Keratinocyte (primary cell): ENCODE measurements around the gene MAML2. TPM values are rescaled to one million over a fixed set of nuclear protein-coding genes. Genes with fewer than 3 reads are reported as not detected.

Experiments used
- DNase-seq: peaks from one replicate; pipeline ENCODE4 v3.0.0-alpha.2; 2011; ENCODE audit warnings: low read depth, missing footprints, low spot score
- FAIRE-seq: peaks from 2 replicates; lab custom pipeline; 2011; peaks lifted over from hg19 to GRCh38; lab: Jason Lieb, UNC
- H2AFZ ChIP-seq: 2 replicates; pipeline ENCODE4 v1.6.0; 2012; ENCODE audit warnings: low read length, control low read depth, inconsistent platforms; ENCODE audit not compliant: control insufficient read depth
- H3K27ac ChIP-seq: 2 replicates; pipeline ENCODE4 v1.5.1; 2011; ENCODE audit warnings: low read length; ENCODE audit not compliant: control insufficient read depth, insufficient read depth
- H3K27me3 ChIP-seq: 3 replicates; pipeline ENCODE4 v1.6.0; 2011; ENCODE audit warnings: low read length; ENCODE audit not compliant: control insufficient read depth, insufficient read depth; ENCODE audit errors: extremely low read depth
- H3K36me3 ChIP-seq, 2 experiments: 2 replicates in 1 of 2; 3 replicates in 1 of 2; pipeline ENCODE4 v1.5.1; 2011; ENCODE audit warnings: low read length in 2 of 2, mild to moderate bottlenecking in 1 of 2; ENCODE audit not compliant: control insufficient read depth in 2 of 2, insufficient read depth in 2 of 2; ENCODE audit errors: extremely low read depth in 1 of 2
- H3K4me1 ChIP-seq: 3 replicates; pipeline ENCODE4 v1.5.1; 2011; ENCODE audit warnings: low read length; ENCODE audit not compliant: control insufficient read depth, insufficient read depth; ENCODE audit errors: extremely low read depth
- H3K4me2 ChIP-seq: 3 replicates; pipeline ENCODE4 v1.6.0; 2011; ENCODE audit warnings: low read depth, low read length; ENCODE audit not compliant: control insufficient read depth, insufficient read depth; ENCODE audit errors: extremely low read depth
- H3K4me3 ChIP-seq, 3 experiments: fragments of 200-600 bp in 1 of 3; sonication (generic) in 1 of 3; 2 replicates in 2 of 3; 3 replicates in 1 of 3; pipeline ENCODE4 v1.5.1; 2011 to 2016; ENCODE audit warnings: low read length in 3 of 3, mild to moderate bottlenecking in 3 of 3, control low read depth in 2 of 3, inconsistent platforms in 1 of 3, low read depth in 1 of 3, mixed read lengths in 1 of 3, mixed run types in 1 of 3, moderate library complexity in 1 of 3; ENCODE audit not compliant: control insufficient read depth in 2 of 3, insufficient read depth in 2 of 3; ENCODE audit errors: extremely low read depth in 1 of 3
- H3K79me2 ChIP-seq: 2 replicates; pipeline ENCODE4 v1.6.0; 2012; ENCODE audit warnings: low read length; ENCODE audit not compliant: control insufficient read depth, insufficient read depth
- H3K9ac ChIP-seq: 3 replicates; pipeline ENCODE4 v1.6.0; 2011; ENCODE audit warnings: low read length; ENCODE audit not compliant: control insufficient read depth, insufficient read depth; ENCODE audit errors: extremely low read depth
- H3K9me1 ChIP-seq: 3 replicates; pipeline ENCODE4 v1.6.0; 2011; ENCODE audit warnings: low read length; ENCODE audit not compliant: control insufficient read depth, insufficient read depth; ENCODE audit errors: extremely low read depth
- H3K9me3 ChIP-seq: 2 replicates; pipeline ENCODE4 v1.5.1; 2012; ENCODE audit warnings: low read depth, low read length; ENCODE audit not compliant: control insufficient read depth
- H4K20me1 ChIP-seq: 3 replicates; pipeline ENCODE4 v1.6.0; 2011; ENCODE audit warnings: low read length; ENCODE audit not compliant: control insufficient read depth, insufficient read depth; ENCODE audit errors: extremely low read depth
- CTCF ChIP-seq, 3 experiments: IDR thresholded peaks in 1 of 3; conservative IDR thresholded peaks in 1 of 3; optimal IDR thresholded peaks in 1 of 3; 2 replicates in 2 of 3; 3 replicates in 1 of 3; pipeline versions ENCODE3 to v1.5.1; 2011; ENCODE audit warnings: low read length in 3 of 3, mild to moderate bottlenecking in 3 of 3, moderate library complexity in 2 of 3, control low read depth in 1 of 3, inconsistent platforms in 1 of 3; ENCODE audit not compliant: insufficient read depth in 2 of 3; ENCODE audit errors: extremely low read depth in 1 of 3
- EZH2 ChIP-seq: IDR thresholded peaks from one replicate; pipeline ENCODE4 v1.6.1; 2012; ENCODE audit warnings: inconsistent platforms, mild to moderate bottlenecking, low read length, moderate library complexity
- dilution Hi-C: fragments of 300-500 bp; cut with MboI; formaldehyde crosslinking; loops from one replicate; pipeline ENCODE4 v1.7.0; 2020; ENCODE audit warnings: low sequenced_read_pairs; ENCODE audit not compliant: extremely low pct_ligation_motif_present
- polyA plus RNA-seq, 5 experiments: library from polyadenylated mRNA; depleted of rRNA in 3 of 5; stranded (reverse) in 3 of 5; stranded (forward) in 1 of 5; unstranded in 1 of 5; fragments of >200 nt; gene quantifications; 1 replicate in 1 of 5; 2 replicates in 3 of 5; 3 replicates in 1 of 5; pipeline versions ENCODE4 v1.2.1 to v1.2.3, GENCODE V29; 2011 to 2012; ENCODE audit warnings: missing spikeins in 2 of 5, low read depth in 1 of 5, low replicate concordance in 1 of 5

Gene MAML2
- polyA plus RNA-seq, 1 donor (not counting 4 experiments of a cell fraction or from before 2014, with no cell fraction given), result 4.2 TPM

- Histone ChIP-seq H3K4me2 (peak overlapping the region; percentile 76), H2AFZ (no peak overlapping the region), H3K36me3 (no peaks in the 10 kb centered on the region), H3K9me1 (no peaks in the 10 kb centered on the region), H4K20me1 (no peaks in the 10 kb centered on the region), H3K79me2 (no peaks in the 10 kb centered on the region), H3K4me1 (peaks cover 20% of the 10 kb centered on the region), H3K27ac (peak overlapping the region; percentile 82), H3K27me3 (no peaks in the 10 kb centered on the region), H3K4me3 (no peak overlapping the region), H3K9me3 (no peaks in the 10 kb centered on the region), H3K9ac (peak overlapping the region; percentile 71)
- dilution Hi-C loops, result no loop called here
- DNase-seq (no peak), FAIRE-seq (peak; percentile 39)
- TF ChIP-seq CTCF (optimal IDR thresholded peaks at IDR 0.05 in 1 of 3, IDR thresholded peaks at IDR 0.05 in 1 of 3, conservative IDR thresholded peaks at IDR 0.05 in 1 of 3; ENCODE audit: extremely low read depth in 1 of 3, insufficient read depth in 2 of 3, low read length in 3 of 3) (no peak), EZH2 (no peak)
Measured at GRCh38 chr11:96038046-96038445, 304.9 kb downstream of the MAML2 start.

GRCh38 chr11:96037405-96037949 is 305.5 kb downstream of the MAML2 start:
- FAIRE-seq, result peak; percentile 67
- peak overlapping the region in 2 of 3 experiments; percentile 44 to 48 for H3K4me3 ChIP-seq
- H3K27ac ChIP-seq, result peak overlapping the region; percentile 82

More at GRCh38 chr11:96037405-96037949, 305.5 kb downstream of the MAML2 start:
- dilution Hi-C loops, result no loop called here
- Histone ChIP-seq H3K27me3 (no peaks in the 10 kb centered on the region), H3K79me2 (no peaks in the 10 kb centered on the region), H3K4me2 (peak overlapping the region; percentile 76), H3K4me1 (peaks cover 24% of the 10 kb centered on the region), H3K9me3 (no peaks in the 10 kb centered on the region), H2AFZ (peak overlapping the region; percentile 27), H3K9me1 (no peaks in the 10 kb centered on the region), H4K20me1 (no peaks in the 10 kb centered on the region), H3K36me3 (no peaks in the 10 kb centered on the region), H3K9ac (peak overlapping the region; percentile 71)
- no peak for DNase-seq
- TF ChIP-seq EZH2 (no peak), CTCF (optimal IDR thresholded peaks at IDR 0.05 in 1 of 3, IDR thresholded peaks at IDR 0.05 in 1 of 3, conservative IDR thresholded peaks at IDR 0.05 in 1 of 3; ENCODE audit: extremely low read depth in 1 of 3, insufficient read depth in 2 of 3, low read length in 3 of 3) (peak in 2 of 3 experiments; percentile 28 to 32)
